CD4-positive, alpha-beta T cell (primary cell): ENCODE measurements around the gene B3GALT6. TPM values are rescaled to one million over a fixed set of nuclear protein-coding genes. Genes with fewer than 3 reads are reported as not detected.
A peak's percentile ranks its signal among the peaks of the same experiment; 100 is the strongest.

ENCODE experiments used
- ATAC-seq: fragments of 200-7000 bp; cut with Tn5 transposase; one replicate; pipeline ENCODE4 v1.10.0; 2022; ENCODE audit warnings: mild to moderate bottlenecking; ENCODE audit not compliant: poor library complexity
- CTCF ChIA-PET: fragments of 350-600 bp; sonication (Branson Sonifier 250); formaldehyde crosslinking; loops from one replicate; lab custom pipeline; 2021; ENCODE audit warnings: antibody characterized with exemption, inconsistent platforms; lab: Charles Lee
- POLR2A ChIA-PET: fragments of 350-600 bp; sonication (Branson Sonifier 250); formaldehyde crosslinking; loops from one replicate; lab custom pipeline; 2021; ENCODE audit warnings: antibody characterized with exemption, inconsistent platforms; lab: Charles Lee
- DNase-seq, 14 experiments: peaks; one replicate each; pipeline ENCODE4 v3.0.0-alpha.2; 2013 to 2020; ENCODE audit warnings: mixed read lengths in 2 of 14
- H3K27ac ChIP-seq, 2 donors: one replicate each; pipeline versions ENCODE4 v1.5.1 to v1.7.0; 2013; ENCODE audit warnings: low read length in 2 of 2, low read depth in 1 of 2, mild to moderate bottlenecking in 1 of 2
- H3K27me3 ChIP-seq, 2 experiments: 1 replicate in 1 of 2; 2 replicates in 1 of 2; pipeline versions ENCODE4 v1.6.1 to v1.7.0; 2013; ENCODE audit warnings: low read length in 2 of 2, control low read depth in 1 of 2, mild to moderate bottlenecking in 1 of 2, moderate library complexity in 1 of 2; ENCODE audit not compliant: insufficient read depth in 2 of 2, control insufficient read depth in 1 of 2
- H3K36me3 ChIP-seq: one replicate; pipeline ENCODE4 v1.6.1; 2013; ENCODE audit warnings: low read length, control low read depth; ENCODE audit not compliant: insufficient read depth
- H3K4me1 ChIP-seq: one replicate; pipeline ENCODE4 v1.6.1; 2013; ENCODE audit warnings: low read length, control low read depth; ENCODE audit not compliant: insufficient read depth
- H3K4me3 ChIP-seq: one replicate; pipeline ENCODE4 v1.5.1; 2013; ENCODE audit warnings: mild to moderate bottlenecking, low read length, moderate library complexity
- H3K9me3 ChIP-seq, 2 experiments: 1 replicate in 1 of 2; 2 replicates in 1 of 2; pipeline versions ENCODE4 v1.6.1 to v1.7.0; 2013; ENCODE audit warnings: low read length in 2 of 2, mild to moderate bottlenecking in 2 of 2, control low read depth in 1 of 2, moderate library complexity in 1 of 2; ENCODE audit not compliant: control insufficient read depth in 1 of 2, insufficient read depth in 1 of 2
- H3K27ac Mint-ChIP-seq: one replicate; pipeline ENCODE4 v1.8.0; 2020; ENCODE audit warnings: mixed read lengths
- H3K27me3 Mint-ChIP-seq: one replicate; pipeline ENCODE4 v1.8.0; 2021; ENCODE audit warnings: mixed read lengths
- H3K36me3 Mint-ChIP-seq: one replicate; pipeline ENCODE4 v1.8.0; 2021; ENCODE audit warnings: low read depth, mixed read lengths
- H3K4me1 Mint-ChIP-seq: one replicate; pipeline ENCODE4 v1.8.0; 2021; ENCODE audit warnings: low read depth, mixed read lengths
- H3K4me3 Mint-ChIP-seq: one replicate; pipeline ENCODE4 v1.8.0; 2020; ENCODE audit warnings: mild to moderate bottlenecking, mixed read lengths
- H3K9me3 Mint-ChIP-seq: one replicate; pipeline ENCODE4 v1.8.0; 2020; ENCODE audit warnings: mixed read lengths
- CTCF ChIP-seq: fragments of 200-600 bp; IDR thresholded peaks from one replicate; pipeline ENCODE4 v1.8.0; 2022; ENCODE audit warnings: antibody characterized with exemption, mild to moderate bottlenecking
- intact Hi-C, 2 experiments: fragments of 100-400 bp; cut with DNase I in 1 of 2; cut with micrococcal nuclease in 1 of 2; formaldehyde crosslinking; loops; one replicate each; pipeline versions ENCODE4 v1.15.1 to v1.9.0; 2023 to 2025; cut with DNase I, micrococcal nuclease
- total RNA-seq, 174 experiments: library from RNA in 2 of 174; stranded (reverse) in 2 of 174; gene quantifications; one replicate each; pipeline ENCODE4 v1.2.3 and lab custom pipeline; 2021 to 2026

The B3GALT6 gene
- total RNA-seq, 2 experiments from 2014 or later = 4.9 to 5.1 TPM

GRCh38 chr1:1208713-1209433 is 23.2 kb upstream of the B3GALT6 start:
- Mint-ChIP-seq H3K36me3 (no peaks in the 10 kb centered on the region), H3K4me3 (peak overlapping the region; percentile 79), H3K9me3 (no peaks in the 10 kb centered on the region), H3K27me3 (no peaks in the 10 kb centered on the region), H3K27ac (peak overlapping the region; percentile 88), H3K4me1 (peaks cover 19% of the 10 kb centered on the region)
- no peak for TF ChIP-seq CTCF
- H3K4me3 ChIP-seq = peak overlapping the region; percentile 50
- ChIA-PET POLR2A (interaction anchor here (0.7 to 1.8 kb wide), 2 partner anchors 8 to 39 kb away, joined by 3 to 8 read pairs; no protein-coding TSS in a partner anchor), CTCF (interaction anchor here (0.5 kb wide), 1 partner anchor 21 kb away, joined by 3 read pairs; no protein-coding TSS in a partner anchor)
- H3K27me3 ChIP-seq = no peaks in the 10 kb centered on the region
- intact Hi-C loops = loop anchor here in 1 of 2 experiments (5.0 kb wide), 1 partner anchor 52 kb away; no protein-coding TSS in a partner anchor
- peak overlapping the region; percentile 21 to 82 for H3K27ac ChIP-seq
- H3K4me1 ChIP-seq = peaks cover 84% of the 10 kb centered on the region
- DNase-seq = peak in 8 of 14 experiments; percentile 11 to 76 (median 50)
- no peaks in the 10 kb centered on the region for H3K9me3 ChIP-seq
- ATAC-seq = peak; percentile 25
- H3K36me3 ChIP-seq = peaks cover 2% of the 10 kb centered on the region

GRCh38 chr1:1210726-1211540 is 21.1 kb upstream of the B3GALT6 start:
- H3K9me3 Mint-ChIP-seq = no peaks in the 10 kb centered on the region
- Histone ChIP-seq H3K9me3 (no peaks in the 10 kb centered on the region), H3K27ac (no peak overlapping the region), H3K4me1 (peaks cover 90% of the 10 kb centered on the region), H3K36me3 (peaks cover 2% of the 10 kb centered on the region), H3K27me3 (no peaks in the 10 kb centered on the region), H3K4me3 (no peak overlapping the region)
- H3K27me3 Mint-ChIP-seq = no peaks in the 10 kb centered on the region
- peaks cover 30% of the 10 kb centered on the region for H3K4me1 Mint-ChIP-seq
- CTCF ChIA-PET = no interaction called here
- peak in 4 of 14 experiments; percentile 2 to 31 (median 17) for DNase-seq
- H3K36me3 Mint-ChIP-seq = no peaks in the 10 kb centered on the region
- H3K27ac Mint-ChIP-seq = peak overlapping the region; percentile 44
- no peak for ATAC-seq
- no peak for TF ChIP-seq CTCF
- intact Hi-C loops = no loop called here
- peak overlapping the region; percentile 48 for H3K4me3 Mint-ChIP-seq
- POLR2A ChIA-PET = no interaction called here

GRCh38 chr1:1211541-1212441 is 20.2 kb upstream of the B3GALT6 start:
- ATAC-seq = no peak
- POLR2A ChIA-PET = no interaction called here
- Histone ChIP-seq H3K27ac (peak overlapping the region in 1 of 2 donors; percentile 40), H3K4me1 (peaks cover 90% of the 10 kb centered on the region), H3K27me3 (no peaks in the 10 kb centered on the region), H3K4me3 (peak overlapping the region; percentile 35), H3K36me3 (peaks cover 2% of the 10 kb centered on the region), H3K9me3 (no peaks in the 10 kb centered on the region)
- no peaks in the 10 kb centered on the region for H3K27me3 Mint-ChIP-seq
- intact Hi-C loops = no loop called here
- H3K9me3 Mint-ChIP-seq = no peaks in the 10 kb centered on the region
- peaks cover 6% of the 10 kb centered on the region for H3K36me3 Mint-ChIP-seq
- peak overlapping the region; percentile 44 for H3K27ac Mint-ChIP-seq
- peak overlapping the region; percentile 45 for H3K4me3 Mint-ChIP-seq
- CTCF ChIA-PET = no interaction called here
- peak in 2 of 14 experiments; percentile 5 to 38 for DNase-seq
- peaks cover 35% of the 10 kb centered on the region for H3K4me1 Mint-ChIP-seq
- TF ChIP-seq CTCF = no peak
